Esophagus squamous epithelium (tissue), 5 donors: ENCODE data around the gene PRMT1. TPM values are rescaled to one million over a fixed set of nuclear protein-coding genes. Genes with fewer than 3 reads are reported as not detected.

Experiments used
- DNase-seq: peaks from one replicate; lab custom pipeline; 2025; lab: John Stamatoyannopoulos, UW
- H3K27ac ChIP-seq, 4 donors: fragments of 200-600 bp; sonication (generic); one replicate each; pipeline ENCODE4 v1.5.1; 2016 to 2019; ENCODE audit warnings: mild to moderate bottlenecking in 1 of 4
- H3K27me3 ChIP-seq, 4 donors: fragments of 200-600 bp; sonication (generic); 1 replicate in 3 of 4; 2 replicates in 1 of 4; pipeline versions ENCODE4 v1.5.1 to v1.6.0; 2017 to 2021; ENCODE audit warnings: antibody characterized with exemption in 1 of 4
- H3K36me3 ChIP-seq, 3 donors: fragments of 200-600 bp; sonication (generic); one replicate each; pipeline ENCODE4 v1.5.1; 2016 to 2019
- H3K4me1 ChIP-seq, 3 donors: fragments of 200-600 bp; sonication (generic); one replicate each; pipeline ENCODE4 v1.5.1; 2017 to 2019
- H3K4me3 ChIP-seq, 4 donors: fragments of 200-600 bp; sonication (generic); 1 replicate in 3 of 4; 2 replicates in 1 of 4; pipeline ENCODE4 v1.5.1; 2016 to 2019; ENCODE audit warnings: mild to moderate bottlenecking in 2 of 4, moderate library complexity in 1 of 4
- H3K9me3 ChIP-seq, 3 donors: fragments of 200-600 bp; sonication (generic); one replicate each; pipeline ENCODE4 v1.5.1; 2016 to 2019
- CTCF ChIP-seq, 6 experiments: fragments of 450-650 bp in 4 of 6; fragments of 200-600 bp in 2 of 6; sonication (generic) in 2 of 6; IDR thresholded peaks; one replicate each; pipeline ENCODE4 v1.5.1; 2016 to 2019; ENCODE audit warnings: antibody characterized with exemption in 6 of 6, mild to moderate bottlenecking in 4 of 6, moderate library complexity in 4 of 6
- POLR2A ChIP-seq, 4 donors: fragments of 450-650 bp; IDR thresholded peaks; one replicate each; pipeline ENCODE4 v1.6.1; 2017; ENCODE audit warnings: antibody characterized with exemption in 4 of 4, mild to moderate bottlenecking in 4 of 4, moderate library complexity in 3 of 4
- WGBS, 2 donors: methylation state at CpG; one replicate each; pipeline ENCODE4 v1.1.5; 2018; 5-methylcytosine and 5-hydroxymethylcytosine counted together
- intact Hi-C: fragments of 100-400 bp; cut with DNase I; formaldehyde crosslinking; loops from one replicate; pipeline ENCODE4 v1.15.0; 2022
- total RNA-seq, 4 donors: library from RNA; depleted of rRNA; stranded (reverse); fragments of >200 nt; gene quantifications; one replicate each; pipeline ENCODE4 v1.1.0, GENCODE V29; 2016
- donor health status: DM: yes; HTN: yes; CAD: no.

Gene PRMT1
- total RNA-seq, 4 donors from 2014 or later: 86.1 to 206 (median 182) TPM

GRCh38 chr19:49643466-49643865 is 33.6 kb upstream of the PRMT1 start:
- no peak for TF ChIP-seq CTCF (IDR thresholded peaks at IDR 0.05)
- H3K36me3 ChIP-seq: peaks cover 8 to 42% (median 14%) of the 10 kb centered on the region in 3 donors
- intact Hi-C loops: no loop called here
- 62 to 70% methylated on average over 1 to 2 of the region's 2 CpGs for WGBS, 2 donors
- peak overlapping the region in 2 of 4 donors; percentile 97 to 98 for H3K27ac ChIP-seq
- peaks cover 22 to 62% (median 27%) of the 10 kb centered on the region in 3 donors for H3K4me1 ChIP-seq
- no peaks in the 10 kb centered on the region for H3K27me3 ChIP-seq
- H3K4me3 ChIP-seq: peak overlapping the region in 2 of 4 donors; percentile 82 to 95
- no peaks in the 10 kb centered on the region for H3K9me3 ChIP-seq
- DNase-seq: no peak

GRCh38 chr19:49645592-49645991 is 31.5 kb upstream of the PRMT1 start:
- intact Hi-C loops: no loop called here
- 84 to 87% methylated on average over 6 to 7 of the region's 11 CpGs for WGBS, 2 donors
- no peak for TF ChIP-seq POLR2A (IDR thresholded peaks at IDR 0.05)
- TF ChIP-seq CTCF (IDR thresholded peaks at IDR 0.05): no peak
- Histone ChIP-seq H3K4me1 (peaks cover 17 to 44% (median 19%) of the 10 kb centered on the region in 3 donors), H3K27me3 (no peaks in the 10 kb centered on the region), H3K4me3 (no peak overlapping the region), H3K27ac (no peak overlapping the region), H3K9me3 (no peaks in the 10 kb centered on the region), H3K36me3 (peaks cover 8 to 63% (median 18%) of the 10 kb centered on the region in 3 donors)
- no peak for DNase-seq

GRCh38 chr19:49645995-49646394 is 31.1 kb upstream of the PRMT1 start:
- WGBS, 2 donors: 88 to 100% methylated on average over 2 to 4 of the region's 13 CpGs
- no peak for TF ChIP-seq CTCF (IDR thresholded peaks at IDR 0.05)
- TF ChIP-seq POLR2A (IDR thresholded peaks at IDR 0.05): no peak
- Histone ChIP-seq H3K27me3 (no peaks in the 10 kb centered on the region), H3K36me3 (peaks cover 8 to 67% (median 21%) of the 10 kb centered on the region in 3 donors), H3K27ac (no peak overlapping the region), H3K4me1 (peaks cover 15 to 40% (median 17%) of the 10 kb centered on the region in 3 donors), H3K4me3 (no peak overlapping the region), H3K9me3 (no peaks in the 10 kb centered on the region)
- no peak for DNase-seq
- intact Hi-C loops: no loop called here

GRCh38 chr19:49646586-49646985 is 30.5 kb upstream of the PRMT1 start:
- 93 to 94% methylated on average over 4 to 12 of the region's 17 CpGs for WGBS, 2 donors
- intact Hi-C loops: no loop called here
- no peaks in the 10 kb centered on the region for H3K9me3 ChIP-seq

More at GRCh38 chr19:49646586-49646985, 30.5 kb upstream of the PRMT1 start:
- H3K4me3 ChIP-seq: no peak overlapping the region
- H3K27me3 ChIP-seq: no peaks in the 10 kb centered on the region
- no peak for TF ChIP-seq POLR2A (IDR thresholded peaks at IDR 0.05)
- no peak for TF ChIP-seq CTCF (IDR thresholded peaks at IDR 0.05)
- peaks cover 13 to 73% (median 26%) of the 10 kb centered on the region in 3 donors for H3K36me3 ChIP-seq
- H3K27ac ChIP-seq: no peak overlapping the region
- no peak for DNase-seq
- H3K4me1 ChIP-seq: peaks cover 9 to 34% (median 14%) of the 10 kb centered on the region in 3 donors
